ENCODE measurements around the gene RASA1.
A peak's percentile ranks its signal among the peaks of the same experiment; 100 is the strongest.

The RASA1 gene

DNA sequence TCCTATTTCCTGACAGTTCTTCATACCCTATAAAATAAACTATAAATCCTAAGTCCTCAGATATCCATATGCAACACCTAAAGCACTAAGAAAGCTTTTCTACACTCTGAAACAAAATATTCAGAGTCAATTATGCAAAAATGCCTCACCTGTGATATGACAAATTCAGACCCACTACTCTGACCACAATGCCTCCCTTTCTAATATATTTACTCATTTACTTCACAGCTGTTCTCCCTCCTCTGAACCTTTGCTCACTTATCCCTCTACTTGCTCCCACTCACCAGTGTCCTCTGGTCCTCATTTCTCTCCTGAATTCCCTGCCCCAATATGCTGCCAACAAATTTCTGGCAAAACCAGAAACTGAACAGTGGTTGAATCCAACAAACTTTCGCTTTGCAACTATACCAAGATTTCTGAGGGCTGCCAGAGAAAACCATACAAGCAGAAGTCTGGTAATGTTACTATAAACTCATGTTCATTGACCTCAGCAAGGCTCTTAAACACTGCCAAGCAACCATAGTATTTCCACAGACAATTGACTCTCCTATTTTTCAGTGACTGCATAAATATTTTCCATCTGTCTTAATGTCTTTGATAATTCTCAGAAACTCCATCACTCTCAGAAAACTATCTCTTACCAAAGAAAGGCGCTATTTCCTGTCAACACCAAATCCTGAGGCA, 137.9 kb downstream of the RASA1 start:
- FAIRE-seq = no peak

DNA sequence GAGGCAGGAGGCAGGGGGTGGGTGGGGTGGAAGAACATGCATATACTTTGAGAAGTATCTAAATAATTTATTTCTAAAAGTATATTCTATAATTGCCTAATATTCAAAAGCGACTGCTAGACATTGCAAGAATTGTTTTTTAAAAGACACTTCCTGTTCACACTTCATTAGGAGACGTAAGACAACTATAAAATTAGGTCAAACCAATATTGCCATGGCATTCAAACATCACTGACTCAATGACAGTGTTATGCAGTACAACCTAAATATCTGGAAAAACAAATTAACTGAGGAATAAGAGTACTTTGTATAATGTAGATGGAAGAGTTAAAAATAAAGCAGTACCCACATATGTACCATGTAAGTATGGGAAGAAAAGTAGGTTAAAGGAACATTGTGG, 140.5 kb downstream of the RASA1 start:
- no peak for FAIRE-seq

GRCh38 chr5:87410931-87411330, 143.2 kb downstream of the RASA1 start:
- FAIRE-seq = no peak

DNA sequence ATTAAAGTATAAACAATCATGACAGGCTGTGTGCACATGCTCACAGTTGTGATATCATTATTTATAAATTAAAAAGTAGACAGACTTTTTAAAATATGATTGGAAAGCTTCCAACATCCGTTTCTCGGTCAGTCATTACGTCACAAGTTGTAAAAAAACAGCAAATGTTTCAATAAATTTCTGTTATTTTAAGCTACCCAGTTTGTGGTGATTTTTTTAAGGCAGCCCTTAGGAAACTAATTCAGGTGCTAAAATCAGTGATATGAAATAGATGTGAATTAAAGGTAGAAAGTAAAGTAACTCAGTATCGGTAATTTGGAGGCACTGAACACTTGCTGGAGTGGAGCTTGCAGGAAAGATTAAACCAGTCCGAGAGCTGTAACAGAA, 143.9 kb downstream of the RASA1 start:
- FAIRE-seq = no peak

DNA sequence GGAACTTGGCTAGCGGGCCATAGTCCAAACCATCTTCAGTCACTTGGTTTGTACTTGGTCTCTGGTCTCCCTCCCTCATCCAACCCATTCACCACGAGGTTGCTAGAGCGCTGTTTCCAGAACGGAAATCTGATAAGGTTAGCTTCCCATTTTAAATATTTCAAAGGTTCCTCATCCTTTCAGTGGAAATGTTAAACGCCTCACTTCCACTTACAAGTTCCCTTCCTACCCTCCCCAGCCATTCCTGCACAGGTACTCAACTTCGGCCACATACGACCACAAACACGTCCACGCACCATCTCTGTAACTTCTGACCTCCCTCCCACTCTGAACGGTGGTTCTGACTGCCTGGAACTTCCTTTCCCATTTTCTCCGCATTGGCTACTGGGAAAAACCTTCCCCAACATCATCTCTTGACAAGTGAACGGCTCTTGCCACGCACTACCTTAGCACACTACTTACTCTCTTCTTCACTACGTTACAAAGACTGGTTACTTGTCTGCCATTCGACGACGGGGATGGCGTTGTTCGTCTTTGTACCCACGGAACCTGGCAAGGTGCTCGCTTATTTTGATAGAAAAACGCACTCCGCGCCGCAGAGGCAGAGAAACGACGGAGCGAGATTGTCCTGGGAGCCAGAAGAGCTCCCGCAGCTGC, 144.4 kb downstream of the RASA1 start:
- FAIRE-seq = no peak

GRCh38 chr5:87412630-87413342, 145.1 kb downstream of the RASA1 start, which contains the start of gene CCNH:
Gene CCNH, minus strand, starts transcription at chr5:87412930. Its CDS starts 136 bp downstream, at chr5:87412794.
- peak; percentile 94 for FAIRE-seq

DNA sequence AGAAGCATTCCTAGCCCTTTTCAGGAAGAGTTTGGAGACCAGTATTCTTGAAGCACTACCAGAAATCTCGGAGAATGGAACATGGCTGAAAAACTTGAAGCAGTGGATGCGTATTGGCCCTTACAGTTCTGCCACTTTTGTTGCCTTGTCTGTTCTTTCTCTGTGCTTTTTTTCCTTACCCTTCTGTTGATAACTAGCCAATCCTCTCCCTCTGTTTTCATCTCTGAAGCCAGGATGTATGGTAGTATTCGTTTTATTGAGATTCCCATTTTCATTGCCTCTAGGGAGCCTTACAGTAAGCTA, 145.6 kb downstream of the RASA1 start:
- no peak for FAIRE-seq

GRCh38 chr5:87418506-87418905, 150.8 kb downstream of the RASA1 start:
- FAIRE-seq = no peak

GRCh38 chr5:87421307-87421706, 153.6 kb downstream of the RASA1 start:
- no peak for FAIRE-seq

GRCh38 chr5:87423755-87424154, 156.1 kb downstream of the RASA1 start:
- FAIRE-seq = no peak

DNA sequence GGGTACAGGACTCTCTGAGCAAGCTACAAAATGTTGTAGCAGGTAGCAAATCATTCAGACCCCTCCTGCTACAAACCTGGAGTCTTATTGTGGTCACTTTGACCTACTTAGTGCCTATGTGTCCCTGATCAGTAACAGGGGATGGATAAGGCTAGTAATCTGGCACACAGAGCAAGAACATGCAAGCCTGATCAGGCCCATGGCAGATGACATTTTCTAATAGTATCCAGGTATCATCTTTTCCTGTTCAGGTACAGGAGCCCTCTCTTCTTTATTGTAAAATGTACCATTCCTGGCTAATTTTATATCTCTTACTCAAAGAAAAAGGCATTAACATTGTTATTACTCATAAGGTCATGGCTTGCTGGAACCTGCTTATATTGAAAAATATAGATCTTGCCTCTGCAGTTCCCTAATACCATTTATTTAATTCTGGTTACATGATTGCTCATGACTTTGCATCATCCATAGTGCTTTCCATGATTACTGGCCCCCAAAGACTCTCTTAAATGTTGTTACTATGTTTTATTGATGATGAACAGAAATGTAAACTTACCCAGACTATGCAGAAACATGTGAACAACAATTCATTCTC, 163.3 kb downstream of the RASA1 start:
- FAIRE-seq = no peak

- no peak for FAIRE-seq
Measured at GRCh38 chr5:87432460-87432859, 164.8 kb downstream of the RASA1 start.

- FAIRE-seq = no peak
Measured at GRCh38 chr5:87433945-87434344, 166.3 kb downstream of the RASA1 start.

- no peak for FAIRE-seq
Measured at GRCh38 chr5:87434461-87434860, 166.8 kb downstream of the RASA1 start.

GRCh38 chr5:87435144-87435694, 167.5 kb downstream of the RASA1 start:
- FAIRE-seq = no peak

- no peak for FAIRE-seq
Measured at GRCh38 chr5:87437724-87438123, 170.0 kb downstream of the RASA1 start.

- no peak for FAIRE-seq
Measured at GRCh38 chr5:87438231-87438630, 170.5 kb downstream of the RASA1 start.
